Measurements from ENCODE around the gene GRIA3. TPM values are rescaled to one million over a fixed set of nuclear protein-coding genes. Genes with fewer than 3 reads are reported as not detected.
"Not testable (repeated sequence)": the region's sequence is repeated elsewhere in the genome, so short reads cannot be mapped to it uniquely, and the experiment has no call there.

The GRIA3 gene
- total RNA-seq, 4 donors from 2014 or later: 0.12 to 0.58 TPM; not detected in 2

GRCh38 chrX:123504047-123504446 lies 320.0 kb downstream of the GRIA3 start:
- TF ChIP-seq POLR2A (IDR thresholded peaks at IDR 0.05) (no peak), CTCF (IDR thresholded peaks at IDR 0.05) (no peak)
- no peak for DNase-seq (ENCODE audit: low spot score in 2 of 2)
- no peak overlapping the region for H3K4me3 ChIP-seq (ENCODE audit: low read depth, poor library complexity, severe bottlenecking)
- intact Hi-C loops (cut with DNase I; ENCODE audit: low total_unique reads): no loop called here
- 78 to 88% methylated on average over 2 of the region's 2 CpGs for WGBS, 2 donors

- WGBS, 2 donors: 31 to 50% methylated on average over 3 of the region's 3 CpGs
- DNase-seq (ENCODE audit: low spot score in 2 of 2): no peak
- intact Hi-C loops (cut with DNase I; ENCODE audit: low total_unique reads): no loop called here
- no peak overlapping the region for H3K4me3 ChIP-seq (ENCODE audit: low read depth, poor library complexity, severe bottlenecking)
- TF ChIP-seq POLR2A (IDR thresholded peaks at IDR 0.05): no peak
- TF ChIP-seq CTCF (IDR thresholded peaks at IDR 0.05): no peak
Observed at GRCh38 chrX:123504630-123505270, 320.7 kb downstream of the GRIA3 start.

GRCh38 chrX:123513585-123514278 lies 329.7 kb downstream of the GRIA3 start:
- WGBS, 2 donors: 55 to 61% methylated on average over 6 of the region's 6 CpGs
- no peak overlapping the region for H3K4me3 ChIP-seq (ENCODE audit: low read depth, poor library complexity, severe bottlenecking)
- DNase-seq (ENCODE audit: low spot score in 2 of 2): no peak
- no peak for TF ChIP-seq POLR2A (IDR thresholded peaks at IDR 0.05)
- TF ChIP-seq CTCF (IDR thresholded peaks at IDR 0.05): no peak
- intact Hi-C loops (cut with DNase I; ENCODE audit: low total_unique reads): no loop called here

- intact Hi-C loops (cut with DNase I; ENCODE audit: low total_unique reads); H3K4me3 ChIP-seq (ENCODE audit: low read depth, poor library complexity, severe bottlenecking); DNase-seq (ENCODE audit: low spot score in 2 of 2): not testable (repeated sequence)
- WGBS, 2 donors: 68 to 78% methylated on average over 25 to 26 of the region's 26 CpGs
Observed at GRCh38 chrX:123514279-123514640, 330.2 kb downstream of the GRIA3 start.

- no peak overlapping the region for H3K4me3 ChIP-seq (ENCODE audit: low read depth, poor library complexity, severe bottlenecking)
- DNase-seq (ENCODE audit: low spot score in 2 of 2): no peak
- 53 to 56% methylated on average over 2 of the region's 2 CpGs for WGBS, 2 donors
- intact Hi-C loops (cut with DNase I; ENCODE audit: low total_unique reads): no loop called here
- TF ChIP-seq POLR2A (IDR thresholded peaks at IDR 0.05): no peak
- TF ChIP-seq CTCF (IDR thresholded peaks at IDR 0.05): no peak
Observed at GRCh38 chrX:123518791-123519190, 334.7 kb downstream of the GRIA3 start.

- H3K4me3 ChIP-seq (ENCODE audit: low read depth, poor library complexity, severe bottlenecking): no peak overlapping the region
- no peak for DNase-seq (ENCODE audit: low spot score in 2 of 2)
- WGBS, 2 donors: 63 to 70% methylated on average over 2 of the region's 2 CpGs
- TF ChIP-seq CTCF (IDR thresholded peaks at IDR 0.05) (no peak), POLR2A (IDR thresholded peaks at IDR 0.05) (no peak)
- intact Hi-C loops (cut with DNase I; ENCODE audit: low total_unique reads): no loop called here
Observed at GRCh38 chrX:123525123-123525725, 341.1 kb downstream of the GRIA3 start.

GRCh38 chrX:123530726-123531125 lies 346.6 kb downstream of the GRIA3 start:
- H3K4me3 ChIP-seq (ENCODE audit: low read depth, poor library complexity, severe bottlenecking); intact Hi-C loops (cut with DNase I; ENCODE audit: low total_unique reads); DNase-seq (ENCODE audit: low spot score in 2 of 2): not testable (repeated sequence)
- 57 to 95% methylated on average over 1 of the region's 1 CpG for WGBS, 2 donors
